B cell (primary cell): ENCODE results near the gene GPHB5. TPM values are rescaled to one million over a fixed set of nuclear protein-coding genes. Genes with fewer than 3 reads are reported as not detected.
"Not testable (repeated sequence)": the region's sequence is repeated elsewhere in the genome, so short reads cannot be mapped to it uniquely, and the experiment has no call there.

Experiments
- ATAC-seq: fragments of 200-7000 bp; cut with Tn5 transposase; one replicate; pipeline ENCODE4 v1.10.0; 2021; ENCODE audit warnings: low read depth, mild to moderate bottlenecking, moderate number of reproducible peaks, moderate library complexity
- CTCF ChIA-PET: fragments of 350-600 bp; sonication (Branson Sonifier 250); formaldehyde crosslinking; loops from one replicate; lab custom pipeline; 2021; ENCODE audit warnings: antibody characterized with exemption, inconsistent platforms; lab: Charles Lee
- POLR2A ChIA-PET: fragments of 350-600 bp; sonication (Branson Sonifier 250); formaldehyde crosslinking; loops from one replicate; lab custom pipeline; 2021; ENCODE audit warnings: antibody characterized with exemption; lab: Charles Lee
- DNase-seq: peaks from one replicate; pipeline ENCODE4 v3.0.0; 2013
- H2AFZ ChIP-seq: 2 replicates; pipeline ENCODE4 v1.6.1; 2012; ENCODE audit warnings: mild to moderate bottlenecking, low read depth, low read length; ENCODE audit not compliant: insufficient read depth, poor library complexity, severe bottlenecking
- H3K27ac ChIP-seq, 2 donors: 1 replicate in 1 of 2; 2 replicates in 1 of 2; pipeline ENCODE4 v1.5.1; 2012 to 2013; ENCODE audit warnings: low read length in 2 of 2, mild to moderate bottlenecking in 2 of 2, moderate library complexity in 1 of 2
- H3K27me3 ChIP-seq, 4 experiments: fragments of 200-600 bp in 1 of 4; sonication (generic) in 1 of 4; replicated peaks in 1 of 4; 1 replicate in 2 of 4; 2 replicates in 2 of 4; pipeline versions ENCODE4 v1.6.1 to v1.7.0; 2013 to 2016; ENCODE audit warnings: low read length in 3 of 4, mild to moderate bottlenecking in 2 of 4, mixed read lengths in 1 of 4, moderate library complexity in 1 of 4; ENCODE audit not compliant: insufficient read depth in 4 of 4, control insufficient read depth in 3 of 4; ENCODE audit errors: control extremely low read depth in 1 of 4
- H3K36me3 ChIP-seq, 2 experiments: replicated peaks in 1 of 2; 1 replicate in 1 of 2; 2 replicates in 1 of 2; pipeline versions ENCODE4 v1.6.1 to v1.7.1; 2013; ENCODE audit warnings: low read length in 1 of 2; ENCODE audit not compliant: insufficient read depth in 2 of 2, control insufficient read depth in 1 of 2; ENCODE audit errors: control extremely low read depth in 1 of 2, extremely low read depth in 1 of 2
- H3K4me1 ChIP-seq, 2 donors: fragments of 200-600 bp in 1 of 2; sonication (generic) in 1 of 2; 1 replicate in 1 of 2; 2 replicates in 1 of 2; pipeline versions ENCODE4 v1.5.1 to v1.6.1; 2013 to 2017; ENCODE audit warnings: low read length in 2 of 2; ENCODE audit not compliant: control insufficient read depth in 2 of 2, insufficient read depth in 2 of 2
- H3K4me2 ChIP-seq: replicated peaks from 2 replicates; pipeline ENCODE3; 2012; ENCODE audit warnings: mild to moderate bottlenecking, low read depth, low read length; ENCODE audit not compliant: poor library complexity, severe bottlenecking
- H3K4me3 ChIP-seq, 5 experiments: fragments of 200-600 bp in 1 of 5; sonication (generic) in 1 of 5; 1 replicate in 3 of 5; 2 replicates in 2 of 5; pipeline versions ENCODE4 v1.5.1 to v1.7.0; 2011 to 2016; ENCODE audit warnings: low read length in 4 of 5, mild to moderate bottlenecking in 4 of 5, low read depth in 2 of 5, control low read depth in 1 of 5, moderate library complexity in 1 of 5; ENCODE audit not compliant: insufficient read depth in 1 of 5; ENCODE audit errors: control extremely low read depth in 1 of 5, extremely low read depth in 1 of 5
- H3K79me2 ChIP-seq: fragments of 200-600 bp; sonication (generic); one replicate; pipeline ENCODE4 v1.6.0; 2016; ENCODE audit warnings: low read length; ENCODE audit not compliant: control insufficient read depth, insufficient read depth
- H3K9ac ChIP-seq: fragments of 200-600 bp; sonication (generic); 2 replicates; pipeline ENCODE4 v1.6.1; 2017; ENCODE audit warnings: mild to moderate bottlenecking, low read length, moderate library complexity
- H3K9me3 ChIP-seq, 3 donors: one replicate each; pipeline versions ENCODE4 v1.6.1 to v1.7.1; 2013; ENCODE audit warnings: low read length in 2 of 3; ENCODE audit not compliant: control insufficient read depth in 2 of 3, insufficient read depth in 1 of 3; ENCODE audit errors: control extremely low read depth in 1 of 3
- H4K20me1 ChIP-seq: 2 replicates; pipeline ENCODE4 v1.6.0; 2012; ENCODE audit warnings: mild to moderate bottlenecking, low read length; ENCODE audit not compliant: insufficient read depth, control insufficient read depth, poor library complexity, severe bottlenecking
- H3K27ac Mint-ChIP-seq: one replicate; pipeline ENCODE4 v1.8.0; 2021; ENCODE audit warnings: mixed read lengths
- H3K27me3 Mint-ChIP-seq: one replicate; pipeline ENCODE4 v1.8.0; 2021; ENCODE audit warnings: mixed read lengths
- H3K4me1 Mint-ChIP-seq: one replicate; pipeline ENCODE4 v1.8.0; 2021; ENCODE audit warnings: mixed read lengths
- H3K4me3 Mint-ChIP-seq: one replicate; pipeline ENCODE4 v1.8.0; 2021; ENCODE audit warnings: mixed read lengths
- H3K9me3 Mint-ChIP-seq: one replicate; pipeline ENCODE4 v1.8.0; 2022; ENCODE audit warnings: mixed read lengths; ENCODE audit not compliant: insufficient read depth
- EZH2 ChIP-seq: IDR thresholded peaks from 2 replicates; pipeline ENCODE4 v1.6.1; 2012; ENCODE audit warnings: borderline replicate concordance, low read depth, mild to moderate bottlenecking, moderate library complexity, low read length; ENCODE audit not compliant: insufficient read depth, poor library complexity, severe bottlenecking
- WGBS: methylation state at CpG from one replicate; pipeline ENCODE4 v1.1.5; 2013; ENCODE audit warnings: missing lambda C conversion rate; ENCODE audit not compliant: insufficient coverage; 5-methylcytosine and 5-hydroxymethylcytosine counted together
- intact Hi-C: fragments of 100-400 bp; cut with micrococcal nuclease; formaldehyde crosslinking; loops from one replicate; pipeline ENCODE4 v1.10.0; 2022
- polyA plus RNA-seq: library from polyadenylated mRNA; depleted of rRNA; stranded (reverse); fragments of >200 nt; gene quantifications from 2 replicates; pipeline ENCODE4 v1.2.3, GENCODE V29; 2012
- total RNA-seq, 2 donors: library from RNA; stranded (reverse); fragments of 120-200 nt in 1 of 2; gene quantifications; 1 replicate in 1 of 2; 2 replicates in 1 of 2; pipeline versions ENCODE4 v1.2.3 to v1.2.4, GENCODE V29; 2013 to 2022
- TF ChIP-seq, protein P1 (sequence below): fragments of 200-600 bp; IDR thresholded peaks from one replicate; pipeline ENCODE4 v1.8.0; 2022; ENCODE audit warnings: antibody characterized with exemption, mild to moderate bottlenecking

The GPHB5 gene
- total and polyA plus RNA-seq, 2 donors (not counting 1 experiment from before 2014, with no cell fraction given), result not detected

DNA sequence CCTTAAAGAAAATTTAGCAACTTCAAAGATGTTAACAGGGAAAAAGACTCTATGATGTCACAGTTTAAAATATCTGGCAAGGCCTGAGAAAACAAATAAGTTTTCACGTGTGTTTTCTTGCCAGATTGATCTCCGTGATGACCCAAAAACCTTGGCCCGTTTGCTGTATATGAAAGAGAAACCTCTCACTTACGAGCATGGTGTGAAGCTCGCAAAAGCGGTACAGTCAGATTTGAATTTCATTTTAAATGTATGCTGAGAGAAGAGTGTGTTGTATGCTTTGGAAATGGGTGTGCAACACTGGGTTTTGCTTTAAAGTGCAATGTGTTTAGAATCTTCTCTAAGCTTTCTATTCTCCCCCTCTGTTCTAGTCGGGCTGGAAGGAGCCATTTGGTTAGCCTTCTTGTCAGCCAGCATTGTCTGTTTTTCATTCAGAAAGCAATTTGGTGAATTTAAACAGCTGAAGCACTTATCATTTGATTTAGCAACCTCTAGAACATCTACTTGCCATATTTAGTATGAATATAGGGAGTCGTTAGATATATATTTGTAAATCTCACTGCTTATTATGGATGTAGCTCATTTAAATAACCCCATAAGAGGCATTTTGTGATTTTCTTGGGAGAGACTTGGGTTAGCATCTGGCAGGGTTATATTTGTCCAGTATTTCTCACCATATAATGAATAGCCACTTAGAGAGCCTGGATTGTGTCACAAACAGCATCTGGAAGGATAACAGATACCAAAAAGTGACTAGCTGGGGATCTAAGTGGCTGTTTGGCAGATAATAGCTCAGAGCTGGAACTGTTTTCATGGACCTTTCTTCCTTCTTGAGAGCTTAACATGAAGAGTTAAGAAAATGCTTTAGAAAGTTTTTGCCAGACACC is 35.5 kb downstream of the GPHB5 start:
- ATAC-seq (no peak), DNase-seq (no peak)
- Histone ChIP-seq H3K9me3 (no peaks in the 10 kb centered on the region), H2AFZ (no peak overlapping the region), H3K4me3 (no peak overlapping the region), H3K4me2 (no peak overlapping the region), H3K36me3 (no peaks in the 10 kb centered on the region), H4K20me1 (no peaks in the 10 kb centered on the region), H3K27me3 (peaks cover 0 to 12% (median 9%) of the 10 kb centered on the region in 4 experiments), H3K4me1 (no peaks in the 10 kb centered on the region), H3K27ac (no peak overlapping the region), H3K9ac (no peak overlapping the region), H3K79me2 (no peaks in the 10 kb centered on the region)
- Mint-ChIP-seq H3K4me3 (no peak overlapping the region), H3K9me3 (no peaks in the 10 kb centered on the region), H3K27me3 (peaks cover 6% of the 10 kb centered on the region), H3K4me1 (no peaks in the 10 kb centered on the region), H3K27ac (no peak overlapping the region)
- ChIA-PET CTCF (no interaction called here), POLR2A (no interaction called here)
- TF ChIP-seq EZH2, result no peak
- TF ChIP-seq, protein P1, sequence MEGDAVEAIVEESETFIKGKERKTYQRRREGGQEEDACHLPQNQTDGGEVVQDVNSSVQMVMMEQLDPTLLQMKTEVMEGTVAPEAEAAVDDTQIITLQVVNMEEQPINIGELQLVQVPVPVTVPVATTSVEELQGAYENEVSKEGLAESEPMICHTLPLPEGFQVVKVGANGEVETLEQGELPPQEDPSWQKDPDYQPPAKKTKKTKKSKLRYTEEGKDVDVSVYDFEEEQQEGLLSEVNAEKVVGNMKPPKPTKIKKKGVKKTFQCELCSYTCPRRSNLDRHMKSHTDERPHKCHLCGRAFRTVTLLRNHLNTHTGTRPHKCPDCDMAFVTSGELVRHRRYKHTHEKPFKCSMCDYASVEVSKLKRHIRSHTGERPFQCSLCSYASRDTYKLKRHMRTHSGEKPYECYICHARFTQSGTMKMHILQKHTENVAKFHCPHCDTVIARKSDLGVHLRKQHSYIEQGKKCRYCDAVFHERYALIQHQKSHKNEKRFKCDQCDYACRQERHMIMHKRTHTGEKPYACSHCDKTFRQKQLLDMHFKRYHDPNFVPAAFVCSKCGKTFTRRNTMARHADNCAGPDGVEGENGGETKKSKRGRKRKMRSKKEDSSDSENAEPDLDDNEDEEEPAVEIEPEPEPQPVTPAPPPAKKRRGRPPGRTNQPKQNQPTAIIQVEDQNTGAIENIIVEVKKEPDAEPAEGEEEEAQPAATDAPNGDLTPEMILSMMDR, result no peak
- intact Hi-C loops, result no loop called here
- 76% methylated on average over 6 of the region's 8 CpGs for WGBS

DNA sequence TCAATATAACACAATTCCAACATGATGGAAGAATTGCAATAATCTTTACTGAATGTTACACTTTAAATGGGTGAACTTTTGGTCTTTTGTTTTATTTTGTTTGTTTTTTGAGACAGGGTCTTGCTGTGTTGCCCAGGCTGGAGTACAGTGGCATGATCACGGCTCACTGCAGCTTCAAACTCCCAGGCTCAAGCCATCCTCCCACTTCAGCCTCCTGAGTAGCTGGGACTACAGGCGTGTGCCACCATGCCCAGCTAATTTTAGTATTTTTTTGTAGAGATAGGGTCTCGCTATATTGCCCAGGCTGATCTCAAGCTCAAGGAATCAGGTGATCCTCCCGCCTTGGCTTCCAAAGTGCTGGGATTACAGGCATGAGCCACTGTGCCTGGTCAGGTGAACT is 38.8 kb downstream of the GPHB5 start:
- H3K4me3 Mint-ChIP-seq, H3K4me3 ChIP-seq, H3K27me3 Mint-ChIP-seq, H3K9me3 ChIP-seq, intact Hi-C loops, H3K4me1 Mint-ChIP-seq, H4K20me1 ChIP-seq, DNase-seq, H3K36me3 ChIP-seq, H3K9ac ChIP-seq, H3K4me1 ChIP-seq, H3K27ac Mint-ChIP-seq, H3K9me3 Mint-ChIP-seq, H3K4me2 ChIP-seq, ATAC-seq, H3K79me2 ChIP-seq, H2AFZ ChIP-seq, POLR2A ChIA-PET, H3K27ac ChIP-seq: not testable (repeated sequence)
- H3K27me3 ChIP-seq, result peaks cover 0 to 11% (median 7%) of the 10 kb centered on the region in 4 experiments
- CTCF ChIA-PET, result interaction anchor here (0.9 kb wide), 2 partner anchors 9 to 1386 kb away, joined by 4 read pairs; no protein-coding TSS in a partner anchor
- WGBS, result 78% methylated on average over 2 of the region's 4 CpGs
